Esophagus mucosa (tissue), 1 donor: ENCODE data around the gene B4GALT1. TPM values are rescaled to one million over a fixed set of nuclear protein-coding genes. Genes with fewer than 3 reads are reported as not detected.
"Not testable (repeated sequence)": the region's sequence is repeated elsewhere in the genome, so short reads cannot be mapped to it uniquely, and the experiment has no call there.

Experiments used
- ATAC-seq: fragments of 200-7000 bp; cut with Tn5 transposase; one replicate; pipeline ENCODE4 v1.9.1; 2020
- total RNA-seq: library from RNA; stranded (reverse); gene quantifications from one replicate; pipeline ENCODE4 v1.2.4, GENCODE V29; 2023
- donor health status: DM: yes; HTN: yes; CAD: no.

The B4GALT1 gene
- total RNA-seq, 1 donor from 2014 or later = 50.9 TPM

GRCh38 chr9:33184963-33185362 is 17.8 kb upstream of the B4GALT1 start:
- peak; percentile 28 for ATAC-seq

DNA sequence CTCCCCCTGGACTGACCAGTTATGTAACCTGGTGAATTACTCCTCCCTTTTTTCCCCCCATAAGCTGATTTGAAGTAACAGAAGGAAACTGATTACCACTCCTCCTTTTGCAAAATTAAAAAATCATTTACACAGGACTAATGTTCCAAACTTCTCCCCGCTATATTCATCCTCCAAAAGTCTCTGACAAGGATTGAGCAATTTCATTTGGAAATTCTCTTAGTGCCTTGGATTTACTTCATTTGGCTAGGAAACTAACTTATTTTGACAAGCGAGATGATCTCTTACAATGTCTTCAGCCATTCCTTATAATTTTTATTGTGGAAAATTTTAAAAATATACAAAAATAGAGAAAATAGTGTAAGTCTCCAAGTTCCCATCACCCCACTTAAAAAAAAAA is 15.4 kb upstream of the B4GALT1 start:
- ATAC-seq = no peak

GRCh38 chr9:33180526-33181184 is 13.5 kb upstream of the B4GALT1 start:
- no peak for ATAC-seq

DNA sequence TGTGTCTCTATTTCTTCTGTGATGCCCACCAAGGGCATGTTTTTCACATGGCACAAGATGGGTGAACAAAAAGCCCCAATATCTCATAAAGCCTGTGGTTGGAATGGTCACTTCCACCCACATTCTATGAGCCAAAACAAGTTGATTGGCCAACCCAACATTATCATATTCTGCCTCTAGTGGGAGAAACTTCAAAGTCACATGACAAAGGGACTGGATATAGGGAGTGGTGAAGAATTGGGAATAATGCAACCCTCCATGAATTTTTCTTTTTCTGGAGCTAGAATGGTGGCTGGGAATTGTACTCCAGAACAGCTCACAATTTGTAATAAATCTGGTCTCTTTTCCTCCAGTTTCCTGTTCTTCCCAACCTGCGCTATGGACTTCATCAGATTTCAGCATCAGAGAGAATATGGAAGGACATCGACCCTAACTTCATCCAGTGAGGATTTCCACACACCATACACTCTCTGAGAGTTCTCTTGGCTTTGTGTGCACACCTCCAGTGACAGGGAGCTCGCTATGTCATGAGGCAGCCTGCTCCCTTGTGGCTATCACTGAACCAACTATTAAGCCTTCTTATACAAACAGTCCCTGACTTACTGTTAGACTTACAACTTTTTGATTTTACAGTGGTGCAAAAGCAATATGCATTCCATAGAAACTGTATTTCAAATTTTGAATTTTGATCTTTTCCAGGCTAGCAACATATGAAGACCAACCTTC is 12.0 kb upstream of the B4GALT1 start:
- no peak for ATAC-seq

- ATAC-seq = no peak
Measured at GRCh38 chr9:33177639-33178038, 10.5 kb upstream of the B4GALT1 start.

- ATAC-seq = no peak
Measured at GRCh38 chr9:33177086-33177485, 9.9 kb upstream of the B4GALT1 start.

DNA sequence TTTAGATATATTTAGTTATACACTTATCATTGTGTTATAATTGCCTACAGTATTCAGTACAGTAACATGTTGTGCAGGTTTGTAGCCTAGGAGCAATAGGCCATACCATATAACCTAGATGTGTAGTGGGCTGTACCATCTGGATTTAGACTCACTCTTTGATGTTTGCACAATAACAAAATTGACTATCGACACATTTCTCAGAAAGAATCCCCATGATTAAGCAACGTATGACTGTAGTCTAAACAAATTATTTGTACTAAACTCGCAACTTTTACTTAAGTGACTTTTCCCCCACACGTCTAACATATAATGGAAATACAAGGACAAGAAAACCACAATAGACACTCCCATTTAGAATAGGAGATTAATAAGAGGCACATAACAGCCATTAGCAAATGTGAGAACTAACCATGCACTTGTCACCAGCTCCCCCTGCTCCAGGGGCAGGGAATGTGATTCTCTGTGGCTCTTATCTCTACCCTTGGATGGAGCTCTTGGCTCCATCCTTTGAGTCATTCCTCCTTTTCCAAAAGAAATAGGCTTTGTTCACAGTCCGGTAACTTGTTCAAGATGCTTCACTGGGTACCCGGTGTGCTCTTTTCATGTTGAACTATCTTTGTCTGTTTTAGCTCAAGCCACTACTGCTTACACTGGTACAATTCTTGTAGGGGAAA is 8.7 kb upstream of the B4GALT1 start:
- no peak for ATAC-seq

DNA sequence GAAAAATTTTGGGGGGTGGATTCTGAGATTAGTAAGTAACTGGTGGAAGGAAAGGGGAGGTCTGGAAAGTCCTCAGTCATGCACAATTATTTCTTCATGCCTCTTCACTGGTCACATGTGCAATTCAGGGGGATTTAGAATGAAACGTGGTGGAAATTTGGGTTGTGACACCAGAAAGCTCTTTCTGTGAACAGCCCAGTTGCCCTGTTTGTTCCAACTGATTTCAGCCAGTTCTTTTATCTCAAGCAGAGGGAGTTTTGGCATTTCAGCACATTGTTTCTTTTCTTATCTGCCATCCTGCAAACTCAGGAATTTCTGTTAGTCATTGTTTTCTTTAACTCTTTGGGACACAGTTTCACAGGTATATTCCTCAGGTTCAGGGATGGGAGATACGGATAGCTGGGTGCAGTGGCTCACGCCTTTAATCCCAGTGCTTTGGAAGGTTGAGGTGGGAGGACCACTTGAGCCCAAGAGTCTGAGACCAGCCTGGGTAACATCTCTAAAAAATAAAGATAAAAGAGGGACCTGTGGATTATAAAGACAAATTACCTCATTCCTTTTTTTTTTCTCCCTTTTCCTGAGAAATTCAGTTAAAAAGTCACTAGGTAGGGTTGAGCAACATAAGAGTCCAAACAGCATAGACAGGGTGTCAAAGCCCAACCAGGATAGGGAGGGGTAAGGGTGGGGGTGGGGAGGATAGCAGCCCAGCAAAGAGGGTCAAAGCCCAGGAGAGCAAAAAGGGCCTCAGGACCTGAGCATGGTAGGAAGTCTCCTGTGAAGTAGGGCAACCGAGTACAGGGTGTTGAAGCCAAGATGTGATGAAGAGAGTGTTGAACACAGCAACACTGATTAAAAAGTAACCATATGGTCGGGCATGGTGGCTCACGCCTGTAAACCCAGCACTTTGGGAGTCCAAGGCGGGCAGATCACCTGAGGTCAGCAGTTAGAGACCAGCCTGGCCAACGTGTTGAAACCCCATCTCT is 5.4 kb upstream of the B4GALT1 start:
- ATAC-seq = no peak

DNA sequence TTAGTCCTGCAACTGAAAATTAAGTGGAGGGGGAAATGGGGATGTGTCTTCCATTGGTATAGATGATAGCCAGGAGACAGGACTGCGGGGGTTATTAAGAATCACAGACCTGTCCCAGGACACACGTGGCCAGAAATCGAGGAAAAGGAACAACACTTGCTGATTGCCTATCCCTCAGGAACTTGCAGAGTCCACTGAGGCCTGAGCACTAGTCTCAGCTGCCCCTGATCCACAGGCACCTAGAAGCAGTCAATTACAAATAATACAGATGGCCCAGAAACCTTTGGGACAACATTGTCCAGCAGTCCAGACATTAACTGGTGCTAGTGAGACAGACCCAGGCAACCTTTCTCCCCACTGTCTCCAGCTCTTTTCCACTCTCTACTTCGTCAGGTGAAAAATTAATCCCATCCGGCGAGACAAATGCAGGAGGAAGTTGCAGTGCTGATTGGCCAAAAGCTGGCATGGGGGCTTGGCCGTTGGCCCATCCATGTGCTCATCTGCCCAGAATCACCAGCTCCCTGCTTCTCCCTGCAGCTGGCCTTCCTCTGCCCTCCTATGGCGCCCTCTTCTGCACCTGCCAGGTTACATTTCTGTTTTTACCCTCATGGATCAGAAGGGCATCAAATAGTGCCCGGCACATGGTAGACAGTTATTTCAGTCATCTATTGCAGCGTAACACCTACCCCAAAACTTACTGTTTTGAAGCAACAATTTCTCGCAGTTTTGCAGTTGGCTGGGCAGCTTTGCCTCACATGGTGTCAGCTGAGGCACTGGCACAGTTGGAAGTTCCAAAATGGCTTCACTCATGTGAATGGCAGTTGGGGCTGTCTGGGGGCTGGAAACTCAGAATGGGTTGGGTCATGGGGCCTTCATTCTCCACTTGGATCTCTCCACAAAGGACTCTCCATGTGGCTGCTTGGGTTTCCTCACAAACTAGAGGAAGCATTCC is 3.6 kb upstream of the B4GALT1 start:
- ATAC-seq = no peak

DNA sequence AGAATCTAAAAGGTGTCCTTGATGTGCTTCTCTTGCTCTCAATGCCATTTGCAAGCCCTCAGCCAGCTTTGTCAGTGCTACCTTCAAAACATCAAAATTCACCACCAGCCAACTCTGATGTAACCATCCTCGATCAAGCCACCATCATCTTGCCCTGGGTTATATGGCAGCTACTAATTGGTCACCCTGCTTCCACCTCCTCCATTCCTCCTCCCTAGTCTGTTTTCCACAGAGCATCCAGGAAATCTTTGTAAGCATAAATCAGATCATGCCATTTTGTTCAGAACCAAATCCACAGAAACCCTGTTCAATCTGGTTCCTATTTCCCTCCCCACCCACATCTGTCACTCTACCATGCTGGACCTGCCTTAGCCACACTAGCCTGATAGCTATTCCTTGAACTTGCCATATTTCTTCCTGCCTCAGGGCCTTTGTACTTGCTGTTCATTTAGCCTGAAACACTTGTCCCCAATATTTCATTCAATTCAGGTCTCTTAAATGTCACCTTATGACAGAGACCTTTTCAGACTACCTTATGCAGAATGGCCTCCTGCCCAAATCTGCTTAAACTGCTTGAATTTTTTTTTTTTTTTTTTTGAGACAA is 1.9 kb upstream of the B4GALT1 start:
- ATAC-seq = no peak

DNA sequence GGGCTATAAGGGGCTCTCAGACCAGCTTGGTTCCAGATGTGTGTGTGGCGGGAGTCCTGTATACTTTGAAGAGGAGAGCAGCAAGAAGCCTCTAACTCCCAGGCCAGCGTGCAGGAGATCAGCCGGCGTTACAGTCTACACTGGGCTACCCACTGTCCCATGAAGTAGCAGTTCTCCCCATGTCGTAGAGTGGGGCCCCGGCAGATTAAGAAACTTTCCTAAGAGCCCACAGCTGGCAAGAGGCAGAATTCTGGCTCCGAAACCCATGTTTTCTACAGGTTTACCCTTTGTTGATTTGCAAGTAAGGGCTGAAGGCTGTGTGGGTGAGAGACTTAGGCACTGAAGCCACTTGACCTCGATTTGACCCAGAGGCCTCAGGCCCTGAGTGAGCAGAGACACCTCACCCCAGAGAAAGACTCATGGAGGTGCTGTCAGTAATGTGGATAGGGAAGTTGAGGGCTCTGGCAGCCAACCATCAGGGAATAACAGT is 881 bp upstream of the B4GALT1 start:
- ATAC-seq = peak; percentile 18

GRCh38 chr9:33166231-33167083 is 679 bp downstream of the B4GALT1 start:
- ATAC-seq = peak; percentile 49

DNA sequence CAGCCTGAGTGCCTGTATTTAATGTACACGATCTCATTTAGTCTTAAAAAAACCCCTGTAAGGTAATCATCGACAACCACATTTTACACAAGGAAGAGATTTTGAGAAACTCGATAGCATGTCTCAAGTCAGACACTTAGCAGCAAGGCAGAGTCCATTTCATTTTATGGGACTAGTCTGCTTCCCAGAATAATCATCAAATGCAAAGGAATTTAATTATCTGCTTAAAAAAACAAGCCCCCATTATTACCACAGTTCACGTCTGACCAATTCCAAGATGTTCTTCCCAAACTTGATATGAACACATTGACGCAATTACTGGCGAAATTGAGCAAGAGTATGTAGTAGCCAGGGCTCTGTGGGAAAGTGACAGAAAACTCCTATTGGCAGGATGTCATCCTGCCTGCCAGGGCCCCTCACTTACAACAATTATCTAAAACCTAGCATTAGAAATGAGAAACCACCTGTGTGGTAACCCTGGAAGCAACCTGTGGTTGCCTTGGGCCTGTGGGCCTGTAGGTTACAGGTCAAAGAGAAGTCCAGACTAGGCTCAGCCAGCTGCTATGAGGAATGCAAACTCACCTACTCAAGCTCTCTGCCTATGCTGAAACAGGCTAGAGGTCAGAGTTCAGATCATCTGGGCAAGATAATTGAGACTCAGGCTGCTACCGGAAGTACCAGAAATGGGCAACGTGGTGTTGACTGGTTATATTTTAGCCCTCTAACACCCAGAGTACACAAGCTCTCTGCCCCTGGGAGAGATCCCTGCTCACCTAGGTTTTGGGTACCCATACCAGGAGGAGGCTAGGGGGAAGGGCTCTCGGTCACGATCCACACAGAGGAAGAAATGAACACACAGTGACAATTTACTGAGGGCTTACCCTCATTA is 1.6 kb downstream of the B4GALT1 start:
- no peak for ATAC-seq

GRCh38 chr9:33164921-33165262 is 2.2 kb downstream of the B4GALT1 start:
- not testable (repeated sequence) for ATAC-seq

DNA sequence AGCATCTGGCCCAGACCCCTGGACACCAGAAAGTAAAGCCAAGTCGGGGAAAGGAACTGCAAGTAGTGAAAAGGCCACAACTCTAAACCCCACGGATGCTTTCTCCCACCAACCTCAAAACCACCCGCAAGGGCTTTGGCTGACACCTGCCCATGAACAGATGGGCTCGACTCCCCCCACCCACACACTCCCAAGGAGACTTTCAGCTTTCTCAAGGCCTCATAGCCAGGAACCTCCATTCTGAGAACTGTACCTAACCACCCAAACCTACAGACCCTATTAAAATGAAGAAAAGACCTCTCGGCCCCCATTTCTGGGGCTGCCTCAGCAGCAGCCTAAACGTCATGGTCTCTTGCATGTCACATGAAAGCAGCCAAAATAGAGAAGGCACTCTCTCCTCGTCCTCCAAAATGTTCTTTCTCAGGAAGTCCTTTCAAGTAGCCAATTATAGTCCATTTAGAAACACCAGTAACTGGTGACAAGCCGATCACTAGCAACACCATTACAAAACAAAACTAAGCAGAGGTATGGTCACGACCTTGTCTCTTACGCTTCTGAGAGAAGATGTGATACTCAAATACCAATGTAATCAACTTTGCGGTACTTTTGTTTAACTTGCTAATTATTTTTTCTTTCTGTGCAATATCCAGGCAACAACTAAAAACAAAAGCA is 2.9 kb downstream of the B4GALT1 start:
- no peak for ATAC-seq

DNA sequence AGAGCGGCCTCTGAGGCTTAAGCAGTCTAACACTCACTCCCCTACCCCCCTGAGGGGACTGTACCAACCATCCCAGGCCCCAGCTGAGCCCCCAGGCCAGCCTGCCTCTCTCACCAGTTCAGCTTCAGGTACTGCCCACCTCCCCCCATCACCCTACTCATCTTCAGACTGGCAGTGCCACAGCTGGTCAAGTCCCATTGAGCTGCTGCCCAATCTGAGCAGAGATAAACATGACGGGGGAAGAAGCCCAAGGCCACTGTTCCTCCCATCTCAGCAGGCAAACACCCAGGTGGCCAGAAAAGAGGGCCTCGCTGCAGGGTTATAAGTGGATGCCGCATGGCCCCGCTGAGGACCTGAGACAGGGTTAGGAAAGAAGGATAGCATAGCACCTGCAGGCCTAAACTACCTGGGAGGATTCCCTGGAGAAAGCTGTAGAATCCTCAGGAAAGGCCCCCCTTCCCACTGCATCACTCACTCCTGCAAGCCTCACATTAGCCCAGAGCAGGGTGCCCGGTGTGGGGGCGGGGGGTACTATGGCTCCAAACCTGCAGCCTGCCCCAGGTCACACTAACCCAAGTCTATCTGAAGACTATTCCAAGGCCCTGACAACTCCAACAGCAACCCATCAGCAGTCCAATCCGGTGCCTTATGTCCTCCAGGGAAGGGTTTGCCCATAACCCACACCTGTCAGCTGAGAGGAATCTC is 3.6 kb downstream of the B4GALT1 start:
- no peak for ATAC-seq

GRCh38 chr9:33162721-33163311 is 4.3 kb downstream of the B4GALT1 start:
- ATAC-seq = no peak
